ENCODE data around the gene CTSA. TPM values are rescaled to one million over a fixed set of nuclear protein-coding genes. Genes with fewer than 3 reads are reported as not detected.

The CTSA gene
- total RNA-seq, 2 donors from 2014 or later = 121 to 200 TPM

- Mint-ChIP-seq H3K36me3 (ENCODE audit: low read depth) (no peaks in the 10 kb centered on the region), H3K4me3 (no peak overlapping the region), H3K27me3 (no peaks in the 10 kb centered on the region), H3K27ac (no peak overlapping the region), H3K4me1 (peaks cover 10% of the 10 kb centered on the region)
- DNase-seq = no peak
- H3K9me3 ChIP-seq (ENCODE audit: control insufficient read depth, low read length, poor library complexity, severe bottlenecking) = no peaks in the 10 kb centered on the region
- ATAC-seq = no peak
Observed at GRCh38 chr20:45908084-45908483, 16.9 kb downstream of the CTSA start.

GRCh38 chr20:45909336-45909808 is 18.2 kb downstream of the CTSA start:
- Mint-ChIP-seq H3K4me1 (peaks cover 10% of the 10 kb centered on the region), H3K27me3 (peaks cover 4% of the 10 kb centered on the region), H3K27ac (no peak overlapping the region), H3K4me3 (no peak overlapping the region), H3K36me3 (ENCODE audit: low read depth) (no peaks in the 10 kb centered on the region)
- ATAC-seq (no peak), DNase-seq (no peak)
- no peaks in the 10 kb centered on the region for H3K9me3 ChIP-seq (ENCODE audit: control insufficient read depth, low read length, poor library complexity, severe bottlenecking)

DNA sequence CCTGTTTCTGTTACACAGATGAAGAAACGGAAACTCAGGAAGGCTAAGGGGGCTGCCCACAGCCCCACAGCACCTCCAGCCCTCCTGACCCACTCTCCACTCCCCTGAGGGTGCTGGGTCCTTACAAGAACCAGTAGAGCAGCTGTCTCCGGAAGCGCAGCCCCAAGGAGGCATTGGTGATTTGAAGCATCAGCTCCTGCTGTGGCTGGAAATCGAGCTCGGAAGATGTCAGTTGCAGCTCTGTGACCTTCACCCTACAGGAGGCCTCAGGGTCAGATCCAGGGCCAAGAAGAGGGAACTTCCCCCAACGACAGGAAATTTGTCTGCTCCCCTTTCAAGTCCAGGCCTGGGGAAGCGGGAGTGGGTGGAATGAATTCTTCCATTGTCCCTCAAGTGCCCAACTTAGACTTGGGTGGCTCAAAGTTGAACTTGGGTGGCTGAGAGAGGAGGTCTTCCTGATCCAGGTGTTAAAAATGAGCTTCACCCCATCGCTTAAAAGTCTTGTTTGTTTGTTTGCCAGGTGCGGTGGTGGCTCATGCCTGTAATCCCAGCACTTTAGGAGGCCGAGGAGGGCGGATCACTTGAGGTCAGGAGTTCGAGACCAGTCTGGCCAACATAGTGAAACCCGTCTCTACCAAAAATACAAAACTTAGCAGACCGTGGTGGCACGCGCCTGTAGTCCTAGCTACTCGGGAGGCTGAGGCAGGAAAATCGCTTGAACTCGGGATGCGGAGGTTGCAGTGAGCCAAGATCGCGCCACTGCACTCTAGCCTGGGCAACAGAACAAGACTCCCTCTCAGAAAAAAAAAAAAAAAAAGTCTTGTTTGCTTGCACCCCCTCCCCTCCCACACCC is 18.9 kb downstream of the CTSA start:
- H3K4me3 Mint-ChIP-seq = peak overlapping the region; percentile 86
- DNase-seq = no peak
- peaks cover 10% of the 10 kb centered on the region for H3K4me1 Mint-ChIP-seq
- ATAC-seq = no peak
- no peaks in the 10 kb centered on the region for H3K36me3 Mint-ChIP-seq (ENCODE audit: low read depth)
- H3K27me3 Mint-ChIP-seq = peaks cover 9% of the 10 kb centered on the region
- H3K9me3 ChIP-seq (ENCODE audit: control insufficient read depth, low read length, poor library complexity, severe bottlenecking) = no peaks in the 10 kb centered on the region
- H3K27ac Mint-ChIP-seq = no peak overlapping the region

DNA sequence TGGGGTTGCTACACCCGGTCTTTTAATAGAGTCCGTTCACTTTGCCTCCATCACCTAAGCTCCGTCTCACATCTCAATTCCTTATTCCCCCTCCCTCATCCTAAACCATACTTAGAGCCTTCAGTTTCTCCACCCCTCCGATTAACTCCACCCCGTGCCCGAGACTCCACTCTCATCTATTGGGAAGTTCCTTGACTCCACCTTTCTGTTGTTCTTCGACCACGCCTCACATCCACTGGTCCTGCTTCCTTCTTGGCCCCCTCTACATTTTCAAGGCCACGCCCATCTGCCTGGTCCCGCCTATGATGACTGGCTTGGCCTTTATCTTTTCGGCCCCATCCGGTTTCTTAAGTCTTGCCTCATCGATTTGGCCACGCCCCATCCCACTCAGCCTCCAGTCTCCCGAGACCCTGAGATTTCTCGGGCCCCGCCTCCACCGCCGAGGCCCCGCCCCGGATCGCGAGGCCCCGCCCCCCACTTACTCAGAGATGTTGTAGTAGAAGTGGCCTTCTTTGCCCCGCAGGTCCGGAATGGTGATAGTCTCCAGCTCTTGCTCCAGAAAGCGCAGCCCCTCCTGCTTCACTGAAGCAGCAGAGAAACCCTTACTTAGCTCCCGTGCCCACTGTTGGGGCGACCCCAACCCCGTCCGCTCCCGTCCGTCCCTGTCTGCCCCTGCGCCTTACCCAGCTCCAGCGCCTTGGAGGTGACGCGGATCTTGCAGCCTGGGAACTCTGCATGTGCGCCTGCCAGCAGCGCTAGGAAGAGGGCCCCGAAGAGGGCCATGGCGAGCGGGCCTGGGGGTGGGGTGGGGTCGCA is 19.7 kb downstream of the CTSA start:
- peak; percentile 71 to 82 (median 72) for DNase-seq
- Mint-ChIP-seq H3K4me1 (peaks cover 10% of the 10 kb centered on the region), H3K27me3 (peaks cover 10% of the 10 kb centered on the region)

GRCh38 chr20:45911486-45912343 is 20.6 kb downstream of the CTSA start, which contains the start of gene PLTP:
TSS of gene PLTP (minus strand) at chr20:45912155. CDS start at chr20:45911452, 703 bp downstream.
- H3K4me1 Mint-ChIP-seq = peaks cover 10% of the 10 kb centered on the region
- peak within 1 kb of the TSS; percentile 86 for H3K4me3 Mint-ChIP-seq
- no peaks in the 10 kb centered on the region for H3K9me3 ChIP-seq (ENCODE audit: control insufficient read depth, low read length, poor library complexity, severe bottlenecking)
- peaks cover 18% of the 10 kb centered on the region for H3K27me3 Mint-ChIP-seq
- peak; percentile 32 for ATAC-seq
- peak within 1 kb of the TSS; percentile 1 for H3K27ac Mint-ChIP-seq
- DNase-seq = peak in 1 of 3 donors; percentile 20
- H3K36me3 Mint-ChIP-seq (ENCODE audit: low read depth) = no peaks in the 10 kb centered on the region

More for the DNA sequence above, 19.7 kb downstream of the CTSA start:
- H3K9me3 ChIP-seq (ENCODE audit: control insufficient read depth, low read length, poor library complexity, severe bottlenecking) = no peaks in the 10 kb centered on the region
- H3K27ac Mint-ChIP-seq = peak overlapping the region; percentile 1
- no peaks in the 10 kb centered on the region for H3K36me3 Mint-ChIP-seq (ENCODE audit: low read depth)
- ATAC-seq = peak; percentile 91
- H3K4me3 Mint-ChIP-seq = peak overlapping the region; percentile 86

- DNase-seq = no peak
- H3K27ac Mint-ChIP-seq = no peak overlapping the region
- H3K4me3 Mint-ChIP-seq = no peak overlapping the region
- peaks cover 10% of the 10 kb centered on the region for H3K4me1 Mint-ChIP-seq
- no peaks in the 10 kb centered on the region for H3K36me3 Mint-ChIP-seq (ENCODE audit: low read depth)
- H3K27me3 Mint-ChIP-seq = peaks cover 18% of the 10 kb centered on the region
- no peaks in the 10 kb centered on the region for H3K9me3 ChIP-seq (ENCODE audit: control insufficient read depth, low read length, poor library complexity, severe bottlenecking)
- no peak for ATAC-seq
Observed at GRCh38 chr20:45912344-45912682, 21.2 kb downstream of the CTSA start.

GRCh38 chr20:45913116-45913515 is 22.0 kb downstream of the CTSA start:
- peaks cover 22% of the 10 kb centered on the region for H3K27me3 Mint-ChIP-seq
- ATAC-seq (no peak), DNase-seq (no peak)
- peak overlapping the region; percentile 45 for H3K4me3 Mint-ChIP-seq
- H3K9me3 ChIP-seq (ENCODE audit: control insufficient read depth, low read length, poor library complexity, severe bottlenecking) = no peaks in the 10 kb centered on the region
- no peak overlapping the region for H3K27ac Mint-ChIP-seq
- no peaks in the 10 kb centered on the region for H3K36me3 Mint-ChIP-seq (ENCODE audit: low read depth)
- peaks cover 10% of the 10 kb centered on the region for H3K4me1 Mint-ChIP-seq

- no peak for ATAC-seq
- H3K4me1 Mint-ChIP-seq = peaks cover 5% of the 10 kb centered on the region
- H3K27ac Mint-ChIP-seq = no peak overlapping the region
- H3K9me3 ChIP-seq (ENCODE audit: control insufficient read depth, low read length, poor library complexity, severe bottlenecking) = no peaks in the 10 kb centered on the region
- no peak overlapping the region for H3K4me3 Mint-ChIP-seq
- peaks cover 5% of the 10 kb centered on the region for H3K36me3 Mint-ChIP-seq (ENCODE audit: low read depth)
- DNase-seq = no peak
- peaks cover 47% of the 10 kb centered on the region for H3K27me3 Mint-ChIP-seq
Observed at GRCh38 chr20:45917790-45918141, 26.6 kb downstream of the CTSA start.

- Mint-ChIP-seq H3K4me1 (peaks cover 5% of the 10 kb centered on the region), H3K27ac (no peak overlapping the region), H3K36me3 (ENCODE audit: low read depth) (peaks cover 5% of the 10 kb centered on the region), H3K27me3 (peaks cover 47% of the 10 kb centered on the region), H3K4me3 (no peak overlapping the region)
- no peaks in the 10 kb centered on the region for H3K9me3 ChIP-seq (ENCODE audit: control insufficient read depth, low read length, poor library complexity, severe bottlenecking)
- DNase-seq (no peak), ATAC-seq (no peak)
Observed at GRCh38 chr20:45918182-45918737, 27.1 kb downstream of the CTSA start.

- Mint-ChIP-seq H3K27ac (no peak overlapping the region), H3K4me1 (peaks cover 5% of the 10 kb centered on the region), H3K36me3 (ENCODE audit: low read depth) (peaks cover 5% of the 10 kb centered on the region), H3K27me3 (peaks cover 47% of the 10 kb centered on the region), H3K4me3 (no peak overlapping the region)
- no peak for DNase-seq
- no peak for ATAC-seq
- no peaks in the 10 kb centered on the region for H3K9me3 ChIP-seq (ENCODE audit: control insufficient read depth, low read length, poor library complexity, severe bottlenecking)
Observed at GRCh38 chr20:45918779-45919537, 27.8 kb downstream of the CTSA start.

- Mint-ChIP-seq H3K4me3 (no peak overlapping the region), H3K27ac (no peak overlapping the region), H3K27me3 (peaks cover 38% of the 10 kb centered on the region), H3K4me1 (peaks cover 11% of the 10 kb centered on the region), H3K36me3 (ENCODE audit: low read depth) (peaks cover 5% of the 10 kb centered on the region)
- no peaks in the 10 kb centered on the region for H3K9me3 ChIP-seq (ENCODE audit: control insufficient read depth, low read length, poor library complexity, severe bottlenecking)
- ATAC-seq (no peak), DNase-seq (no peak)
Observed at GRCh38 chr20:45919542-45920399, 28.6 kb downstream of the CTSA start.

All from T-helper 17 cell (primary cell).